ENCODE results near the gene BTF3.

BTF3 gene

DNA sequence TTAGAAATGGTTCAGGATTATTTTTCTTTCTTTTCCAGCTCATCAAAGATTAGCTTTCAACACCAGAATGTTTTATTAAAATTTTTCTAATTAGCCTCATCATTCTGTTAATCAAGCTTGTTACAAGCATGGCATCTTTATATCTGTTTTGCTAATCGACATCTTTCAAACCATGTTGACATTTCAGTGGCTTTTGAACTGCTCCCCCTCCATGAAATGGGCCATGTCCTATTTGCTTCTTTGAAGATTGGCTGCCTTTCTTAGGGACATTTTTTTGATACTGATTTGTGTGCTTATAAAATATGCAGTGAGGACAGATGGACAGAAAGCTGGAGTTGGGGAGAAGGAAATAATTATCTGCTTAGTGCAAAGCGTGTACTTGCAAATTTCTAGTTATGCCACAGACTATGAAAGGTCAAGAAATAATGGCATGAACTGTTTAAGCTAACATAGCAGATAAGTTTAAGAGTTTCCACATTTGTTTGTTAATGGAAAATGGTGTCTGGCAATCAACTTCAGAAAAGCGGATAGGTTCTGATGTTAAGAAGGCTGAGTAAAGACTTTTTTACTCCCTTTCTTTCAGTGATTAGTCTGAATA, 27.5 kb downstream of the BTF3 start:
- DNase-seq, result no peak

DNA sequence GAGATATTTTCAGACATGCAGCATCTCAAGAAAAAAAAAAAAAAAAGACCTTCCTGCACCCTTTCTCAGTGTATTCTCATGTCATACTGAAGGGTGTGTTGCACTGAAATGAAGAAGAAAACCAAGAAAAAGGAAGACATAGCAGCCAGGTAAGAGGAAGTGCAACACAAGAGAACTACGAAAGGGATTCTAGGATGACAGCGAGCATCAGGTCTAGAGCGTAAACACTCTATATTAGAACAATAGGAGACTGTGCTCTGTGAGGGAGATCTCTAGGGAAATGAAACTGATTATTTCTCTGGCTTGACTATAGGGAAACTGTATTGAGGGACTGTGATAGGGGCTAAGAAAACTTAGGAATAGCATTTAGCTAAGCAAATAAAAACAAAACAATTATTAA, 30.0 kb downstream of the BTF3 start:
- DNase-seq, result peak; percentile 50

DNA sequence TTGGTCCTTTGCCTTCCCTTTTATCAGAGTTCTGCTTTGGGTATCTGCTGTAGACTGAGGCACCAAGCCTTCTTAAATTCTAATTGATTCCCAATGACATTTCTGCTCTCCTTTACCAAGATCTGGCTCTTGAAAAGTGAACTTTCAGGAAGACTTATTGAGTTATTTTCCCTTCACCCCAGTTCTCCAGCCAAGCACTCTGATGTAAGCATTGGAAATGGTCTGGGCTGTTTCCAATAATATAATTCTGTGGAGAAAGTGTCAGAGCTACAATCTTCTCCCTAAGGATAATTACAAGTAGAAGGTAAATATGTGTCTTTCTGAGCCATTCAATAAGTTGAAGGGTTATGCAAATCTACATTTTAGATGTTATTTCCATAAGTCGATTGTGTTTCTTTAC, 30.8 kb downstream of the BTF3 start:
- no peak for DNase-seq

DNA sequence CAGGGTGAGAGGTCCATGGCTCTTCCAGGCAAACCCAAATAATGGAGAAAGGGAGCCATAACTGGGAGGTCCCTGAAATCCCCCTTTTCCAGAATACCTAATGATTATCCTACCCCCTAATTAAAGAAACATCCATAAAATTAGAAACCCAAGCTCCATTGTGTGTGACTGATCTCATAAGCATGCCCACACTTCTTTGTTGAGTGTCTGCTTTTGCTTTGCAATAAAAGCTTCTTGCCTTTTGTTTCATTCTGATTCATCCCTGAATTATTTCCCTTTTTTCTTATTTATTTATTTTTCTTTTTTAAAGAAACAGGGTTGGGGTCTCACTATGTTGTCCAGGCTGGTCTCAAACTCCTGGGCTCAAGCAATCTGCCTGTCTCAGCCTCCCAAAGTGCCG, 33.1 kb downstream of the BTF3 start:
- DNase-seq, result no peak

DNA sequence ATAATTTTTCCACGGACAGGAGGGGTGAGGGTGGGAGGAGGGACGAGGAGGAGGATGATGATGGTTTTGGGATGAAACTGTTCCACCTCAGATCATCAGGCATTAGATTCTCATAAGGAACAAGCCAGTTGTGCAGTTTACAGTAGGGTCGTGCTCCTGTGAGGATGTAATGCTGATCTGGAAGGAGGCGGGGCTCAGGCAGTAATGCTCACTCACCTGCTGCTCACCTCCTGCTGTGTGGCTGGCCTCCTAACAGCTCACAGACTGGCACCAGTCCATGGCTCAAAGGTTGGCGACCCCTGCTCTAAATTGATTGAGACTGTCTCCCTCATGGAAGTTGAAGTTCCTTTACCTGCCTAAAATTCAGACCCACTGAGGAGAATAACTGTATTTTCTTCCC, 34.0 kb downstream of the BTF3 start:
- no peak for DNase-seq

DNA sequence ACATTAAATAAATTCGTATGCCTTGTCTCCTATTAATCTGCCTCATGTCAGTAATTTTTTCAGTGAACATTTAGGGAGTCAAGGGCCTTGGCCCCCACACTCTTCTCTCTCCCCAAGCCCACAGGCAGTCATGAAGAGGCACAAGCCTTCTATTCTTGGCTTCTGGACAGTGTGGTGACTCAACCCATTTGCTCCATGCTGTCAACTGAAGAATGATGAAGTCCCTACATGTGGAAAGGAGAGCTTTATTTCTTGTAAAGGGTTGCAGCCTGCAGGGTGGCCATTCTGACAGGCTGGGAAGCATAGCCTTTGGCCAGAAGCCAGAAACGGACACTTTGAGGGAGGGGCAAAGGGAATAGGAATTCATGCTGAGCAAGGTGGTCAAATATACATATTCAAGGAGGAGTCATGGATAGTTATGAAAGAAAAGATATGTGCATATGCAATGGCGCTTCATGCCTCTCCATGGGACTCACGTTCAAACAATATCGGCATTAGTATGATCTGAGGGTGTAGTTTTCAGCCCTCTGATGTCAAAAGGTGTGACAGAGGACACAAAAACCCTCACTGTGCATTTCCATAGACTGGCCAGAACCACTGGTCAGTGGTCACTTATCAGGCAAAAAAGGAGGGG, 35.9 kb downstream of the BTF3 start:
- DNase-seq, result no peak

DNA sequence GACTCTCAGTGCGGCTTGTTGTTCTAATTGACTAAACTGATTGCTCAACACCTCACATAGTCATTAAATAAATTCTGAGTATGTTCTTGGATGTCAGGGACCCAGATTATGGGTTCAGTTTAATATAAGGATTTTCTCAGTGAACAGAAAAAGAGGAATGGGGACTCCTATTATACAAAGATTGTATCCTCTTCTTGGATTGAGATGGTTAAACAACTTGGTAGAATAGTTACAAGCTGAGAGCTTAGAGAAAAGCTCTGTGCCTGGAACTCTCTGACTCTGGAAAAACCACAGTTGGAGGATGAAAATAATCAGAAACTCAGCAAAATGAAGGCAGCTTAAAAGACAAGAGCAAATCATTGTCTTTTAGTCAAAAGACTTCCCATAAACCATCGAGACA, 36.7 kb downstream of the BTF3 start:
- no peak for DNase-seq

DNA sequence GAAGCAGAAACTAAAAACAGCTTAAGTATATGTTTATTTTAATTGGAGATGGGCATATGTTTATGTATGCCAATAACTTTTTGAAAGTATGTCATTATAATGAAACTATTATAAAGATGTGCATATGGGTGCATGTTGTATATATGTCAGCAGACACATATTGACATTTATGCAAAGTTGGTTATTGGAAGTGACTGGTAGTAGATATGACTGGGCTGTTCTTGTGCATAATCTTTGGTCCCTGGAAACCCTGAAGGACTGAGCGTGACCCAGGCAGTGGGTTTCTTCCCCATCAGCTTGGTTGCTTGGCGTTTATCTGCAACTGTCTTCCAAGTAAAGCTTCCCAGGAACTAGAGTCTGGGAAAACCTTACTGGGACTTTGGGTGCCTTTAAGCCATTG, 41.5 kb downstream of the BTF3 start:
- no peak for DNase-seq

DNA sequence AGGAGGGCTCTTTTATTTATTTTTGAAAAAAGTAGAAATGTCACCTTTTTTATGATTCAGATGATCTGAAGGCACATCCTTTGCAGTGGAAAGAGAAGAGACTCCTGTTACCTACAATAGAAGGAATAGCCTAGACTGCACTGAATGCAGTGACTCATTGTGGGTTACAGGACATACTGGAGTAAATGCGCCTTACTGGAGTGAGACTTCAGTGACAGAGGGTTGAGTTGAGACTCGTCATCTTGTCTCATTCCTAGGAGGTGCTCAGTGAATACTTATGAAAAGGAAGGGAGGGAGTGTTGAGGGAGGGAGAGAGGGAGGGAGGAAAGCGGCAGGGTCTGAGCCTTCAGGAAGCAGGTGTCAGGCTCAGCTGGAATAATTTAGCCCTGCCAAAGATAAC, 42.0 kb downstream of the BTF3 start:
- no peak for DNase-seq

DNA sequence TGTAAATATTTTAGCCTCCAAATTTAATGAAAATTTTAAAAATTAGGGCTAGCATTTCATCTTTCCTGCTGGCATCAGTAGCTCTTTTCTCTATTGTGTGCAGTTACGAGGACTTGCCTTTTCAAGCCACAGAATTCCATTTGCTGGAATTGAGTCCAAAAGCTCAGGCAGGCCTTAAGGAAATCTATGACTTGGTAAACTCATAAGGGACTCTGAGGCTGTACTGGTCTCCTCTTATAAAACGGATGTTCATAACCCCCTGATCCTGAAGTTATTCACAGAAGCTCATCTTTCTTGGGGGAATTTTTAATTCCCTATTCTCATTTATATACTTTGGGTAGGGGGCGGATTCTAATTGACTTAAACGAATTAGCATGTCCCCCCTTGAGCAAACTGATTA, 43.8 kb downstream of the BTF3 start:
- no peak for DNase-seq

DNA sequence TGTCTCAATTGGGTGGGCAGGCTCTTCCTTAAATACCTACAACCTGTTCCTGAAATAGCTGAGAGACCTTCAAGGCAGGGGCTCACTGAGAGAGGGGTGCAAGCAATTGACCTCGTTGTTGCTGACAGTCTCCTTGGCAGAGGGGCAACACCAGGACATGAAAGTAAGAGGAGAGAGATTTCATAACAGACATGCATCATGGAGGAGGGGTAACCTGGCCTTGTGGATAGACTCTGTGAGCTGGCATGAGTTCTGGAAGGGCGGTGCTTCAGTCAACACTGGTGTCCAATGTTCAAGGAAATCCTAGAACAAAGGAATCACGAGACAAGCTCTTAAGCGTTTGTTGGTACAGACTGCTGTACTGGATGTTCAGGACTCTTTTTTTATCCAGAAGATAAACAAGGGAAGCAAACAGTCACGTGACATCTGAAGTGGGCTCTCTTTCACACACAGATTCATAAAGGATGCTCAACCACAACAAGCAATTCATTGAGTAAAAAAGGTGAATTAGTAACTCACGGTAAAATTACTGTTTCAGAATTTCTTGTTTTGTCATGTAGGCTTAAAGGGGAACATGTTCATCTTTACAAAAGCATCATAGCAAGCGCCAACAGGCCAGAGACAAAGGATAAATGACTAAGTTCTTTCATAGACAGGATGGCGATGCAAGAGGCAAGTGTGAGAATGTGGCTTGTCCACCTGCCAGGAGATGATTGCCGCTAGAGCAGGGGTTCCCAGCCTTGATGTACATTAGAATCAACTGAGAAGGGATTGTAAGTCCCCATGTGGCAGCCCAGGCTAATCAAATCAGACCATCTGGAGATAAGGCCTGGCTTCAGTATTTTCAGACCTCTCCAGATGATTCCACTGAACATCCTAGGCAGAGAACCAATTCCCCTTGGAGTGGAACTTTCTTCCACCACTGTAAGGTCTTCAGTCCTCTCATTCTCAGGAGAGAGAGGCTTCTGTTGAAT, 46.5 kb downstream of the BTF3 start:
- peak; percentile 95 for DNase-seq

DNA sequence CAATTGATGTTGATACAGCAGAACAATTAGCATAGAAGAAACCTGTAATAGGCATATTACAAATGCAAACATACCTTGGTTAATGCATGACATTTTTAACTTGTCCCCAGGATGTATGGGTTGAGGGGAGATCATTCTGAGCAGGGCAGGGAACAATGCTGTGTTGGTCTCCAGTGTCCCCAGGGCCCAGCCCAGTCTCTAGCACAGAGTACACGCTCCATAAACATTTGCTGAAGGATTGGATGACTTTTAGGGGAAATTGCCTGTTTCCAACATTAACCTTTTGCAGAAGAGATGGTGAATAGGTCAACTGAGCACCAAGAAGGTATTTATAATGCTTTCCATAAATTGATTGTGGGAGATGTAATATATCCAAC, 47.1 kb downstream of the BTF3 start:
- DNase-seq, result no peak

DNA sequence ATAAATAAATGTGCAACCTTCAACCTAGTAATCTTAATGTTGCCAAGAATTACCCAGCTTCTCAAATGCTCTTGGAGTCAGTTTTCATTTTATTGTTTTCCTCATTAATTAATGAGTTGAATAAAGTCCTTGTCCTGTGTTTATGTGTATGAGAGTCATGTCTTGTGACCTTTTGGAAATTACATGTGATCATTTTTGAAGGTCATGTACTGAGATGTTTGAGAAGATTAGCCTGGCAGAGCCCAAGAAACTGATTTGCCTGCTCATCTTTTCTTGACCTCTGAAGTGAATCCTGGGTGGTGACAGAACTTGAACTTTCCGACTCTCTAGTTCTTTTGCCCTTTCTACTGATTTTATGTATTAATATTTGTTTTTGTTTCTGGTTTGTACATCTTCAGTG, 51.8 kb downstream of the BTF3 start:
- no peak for DNase-seq

DNA sequence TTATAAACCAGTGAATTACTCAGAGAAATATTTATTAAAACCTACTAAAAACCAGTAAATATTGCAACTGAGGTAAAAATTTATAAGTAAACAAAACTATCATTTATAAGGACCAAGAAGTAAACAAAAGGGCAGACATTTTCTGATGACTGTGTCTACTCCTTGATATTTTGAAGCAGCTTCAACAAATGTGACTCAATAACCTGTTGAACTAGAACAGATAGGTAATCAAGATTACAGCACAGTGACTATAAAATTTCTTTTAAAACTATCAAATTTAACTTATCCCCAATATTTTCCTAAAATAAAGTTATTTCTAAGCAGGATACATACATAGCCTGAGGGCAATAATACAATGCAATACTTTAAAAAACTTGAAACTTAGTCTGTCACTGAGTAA, 54.4 kb downstream of the BTF3 start:
- DNase-seq, result no peak
